GM21381 (cell line): ENCODE measurements around the gene TXK.
A peak's percentile ranks its signal among the peaks of the same experiment; 100 is the strongest.
"Not testable (repeated sequence)": the region's sequence is repeated elsewhere in the genome, so short reads cannot be mapped to it uniquely, and the experiment has no call there.

Experiments used
- ATAC-seq: cut with Tn5 transposase; IDR thresholded peaks from one replicate; pipeline ENCODE4 v1.9.1; 2021; ENCODE audit warnings: mild to moderate bottlenecking, moderate library complexity; ENCODE audit not compliant: unreplicated experiment

Gene TXK

DNA sequence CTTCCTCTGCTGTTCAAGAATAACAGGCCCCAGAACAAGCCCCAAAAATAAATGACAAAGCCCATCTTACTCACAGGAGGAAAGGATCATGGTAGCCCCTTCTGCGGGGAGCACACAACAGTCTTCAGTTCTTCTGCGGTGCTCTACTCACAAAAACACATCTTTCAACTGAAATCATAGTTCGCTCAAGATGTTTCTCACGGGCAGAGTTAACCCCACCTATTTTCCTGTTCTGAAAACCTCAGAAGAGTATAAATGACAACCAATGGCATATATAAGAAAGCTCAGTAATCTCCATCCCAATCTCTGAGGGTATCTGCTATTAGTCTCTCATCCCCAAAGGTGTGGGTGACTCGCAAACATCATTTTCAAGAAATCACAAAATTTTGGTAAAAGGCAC lies at the start of gene TXK:
Gene TXK (minus strand): TSS at position 170 of the 400 bp plus-strand sequence. CDS start 80 bp downstream, at position 90.
- ATAC-seq, result no peak

- no peak for ATAC-seq
These were observed 46.2 kb upstream of the TXK start for GRCh38 chr4:48180234-48180633.

DNA sequence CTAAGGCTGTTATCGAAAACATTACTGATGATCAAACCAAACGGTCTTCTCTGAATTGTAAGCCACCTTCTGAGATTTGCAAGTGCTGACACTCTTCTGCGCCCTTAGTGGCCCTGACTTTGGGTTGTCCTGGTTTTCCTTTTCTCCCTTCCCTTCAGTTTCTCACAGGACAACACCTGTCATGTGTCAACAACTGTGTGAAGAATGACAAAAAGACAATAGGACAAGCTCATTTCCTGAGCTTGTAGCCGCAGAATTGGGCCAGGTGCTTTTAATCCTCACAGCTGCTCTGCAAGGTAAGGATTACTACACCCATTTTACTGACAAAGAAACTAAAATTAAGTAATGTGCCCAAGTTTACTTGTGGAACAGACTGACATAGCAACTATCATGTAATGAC lies 44.9 kb upstream of the TXK start:
- no peak for ATAC-seq

DNA sequence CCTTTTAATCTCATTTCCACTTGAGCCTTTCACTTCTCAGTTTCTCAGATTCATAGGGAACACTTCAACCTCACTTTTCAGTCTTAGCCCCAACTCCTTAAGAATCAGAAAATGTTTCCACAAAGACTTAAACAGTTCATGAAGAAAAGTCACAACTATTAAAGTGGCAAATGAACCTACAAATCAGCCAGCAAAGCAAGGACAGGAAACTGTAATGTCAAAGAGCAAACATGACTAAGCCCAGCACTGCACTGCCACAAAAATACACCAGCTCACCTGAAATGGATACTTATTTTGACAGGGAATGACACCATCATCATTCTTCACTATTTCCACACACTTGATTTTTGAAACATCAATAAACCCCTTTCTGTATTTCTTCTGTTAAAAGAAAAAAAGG lies 41.8 kb upstream of the TXK start:
- ATAC-seq, result no peak

- no peak for ATAC-seq
These were observed 41.3 kb upstream of the TXK start for GRCh38 chr4:48175328-48175727.

DNA sequence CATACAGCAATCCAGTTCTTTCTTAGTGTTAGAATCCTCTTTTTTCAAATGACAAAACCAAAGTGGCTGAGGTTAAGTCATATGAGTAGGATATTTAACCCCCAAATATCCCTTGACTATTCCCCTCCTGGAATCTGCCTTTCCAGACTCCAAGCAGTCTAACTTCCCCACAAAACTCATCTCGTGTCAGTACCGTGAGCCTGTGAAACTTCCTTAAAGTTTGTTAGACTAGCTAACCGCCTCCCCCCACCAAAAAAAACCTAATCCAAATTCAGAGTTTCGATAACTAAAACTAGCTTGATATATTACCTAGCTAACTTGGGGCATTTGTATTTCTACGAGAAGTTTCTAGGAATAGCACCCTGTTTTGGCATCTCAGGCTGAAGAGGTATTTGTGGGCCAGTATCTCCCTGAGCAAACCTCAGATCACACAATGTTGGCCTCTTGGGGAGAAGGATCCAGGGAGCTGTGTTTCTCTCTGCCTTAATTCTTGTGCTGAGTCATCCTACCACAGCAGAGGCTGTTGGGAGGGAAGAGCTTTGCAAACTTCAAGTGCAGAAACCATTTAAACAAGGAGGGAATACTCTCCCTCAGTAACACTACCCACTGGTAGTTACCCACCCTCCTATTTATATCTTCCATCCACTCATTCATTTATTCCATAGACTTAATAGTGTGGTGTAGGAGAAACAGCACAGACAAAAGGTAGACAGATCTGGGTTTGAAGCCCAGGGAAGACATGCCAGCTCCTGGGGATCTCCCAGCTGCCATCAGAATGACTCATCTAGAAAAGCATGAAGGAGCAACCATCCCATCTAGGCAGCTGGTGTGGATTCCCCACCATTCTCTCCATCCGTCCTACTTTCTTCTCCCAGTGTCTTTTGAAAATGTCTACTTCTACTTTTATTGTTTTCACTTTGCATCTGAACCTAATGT lies 39.3 kb upstream of the TXK start:
- ATAC-seq, result peak; percentile 57

DNA sequence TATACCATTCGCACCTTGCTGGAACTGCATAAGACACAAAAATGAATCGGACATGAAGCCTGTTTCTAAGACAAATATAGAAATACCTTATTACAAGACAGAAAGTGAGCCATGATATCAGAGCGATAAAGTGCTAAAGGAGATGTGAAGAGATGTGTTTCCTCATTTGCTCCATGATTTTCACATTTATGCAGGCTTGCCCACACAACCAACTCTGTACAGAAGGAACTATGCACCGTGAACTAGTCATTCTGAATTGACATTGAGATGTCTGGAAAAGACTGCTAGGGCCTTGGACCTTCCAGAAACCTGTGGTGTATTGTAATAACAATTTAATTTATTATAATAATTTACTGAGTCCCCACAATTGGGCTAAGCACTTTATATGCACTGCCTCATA lies 38.6 kb upstream of the TXK start:
- no peak for ATAC-seq

- ATAC-seq, result no peak
These were observed 35.6 kb upstream of the TXK start for GRCh38 chr4:48169636-48170035.

DNA sequence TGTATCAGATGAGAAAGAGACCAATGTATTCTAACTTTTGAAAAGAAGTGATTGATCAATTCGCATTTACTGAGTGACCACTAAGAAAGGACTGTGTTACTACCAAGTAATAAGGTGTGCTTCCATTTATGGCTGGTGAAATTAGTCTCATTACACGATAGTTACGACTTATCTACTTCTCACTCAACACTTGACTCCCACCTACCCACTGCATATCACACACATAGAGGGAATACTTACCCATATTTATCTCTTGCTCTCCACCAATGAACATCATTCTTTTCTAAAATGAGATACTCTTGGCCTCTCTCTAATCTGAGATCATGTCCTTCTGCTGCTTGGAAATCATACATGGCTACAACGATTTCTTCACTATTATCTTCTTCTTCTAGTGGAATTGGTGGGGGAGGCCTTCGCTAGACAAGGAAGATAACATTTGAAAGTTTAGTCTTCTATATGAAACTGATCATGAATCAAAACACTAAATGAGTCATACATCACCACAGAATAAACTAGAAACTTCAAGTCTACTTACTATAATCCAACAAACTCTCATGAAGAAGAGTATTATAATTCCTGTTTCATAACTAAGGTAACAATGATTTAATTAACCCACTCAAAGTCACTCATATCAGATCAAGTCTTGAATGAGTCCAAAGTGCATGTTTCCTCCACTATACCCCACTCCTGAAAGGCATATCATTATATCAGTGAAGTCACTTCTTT lies 33.7 kb upstream of the TXK start:
- no peak for ATAC-seq

DNA sequence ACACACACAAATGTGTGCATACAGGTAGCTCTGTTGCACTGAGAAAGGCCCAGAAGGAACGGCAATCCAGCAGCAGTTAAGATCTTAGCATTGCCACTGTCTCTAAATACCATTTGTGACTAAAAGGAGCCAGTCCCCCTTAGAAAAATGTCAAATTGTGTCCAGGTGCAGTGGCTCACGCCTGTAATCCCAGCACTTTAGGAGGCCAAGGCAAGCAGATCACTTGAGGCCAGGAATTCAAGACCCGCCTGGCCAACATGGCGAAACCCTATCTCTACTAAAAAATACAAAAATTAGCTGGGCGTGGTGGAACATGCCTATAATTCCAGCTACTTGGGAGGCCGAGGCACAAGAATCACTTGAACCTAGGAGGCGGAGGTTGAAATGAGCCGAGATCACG lies 30.5 kb upstream of the TXK start:
- ATAC-seq, result not testable (repeated sequence)

- no peak for ATAC-seq
These were observed 29.7 kb upstream of the TXK start for GRCh38 chr4:48163746-48164145.

GRCh38 chr4:48162162-48162561 lies 28.1 kb upstream of the TXK start:
- ATAC-seq, result no peak

DNA sequence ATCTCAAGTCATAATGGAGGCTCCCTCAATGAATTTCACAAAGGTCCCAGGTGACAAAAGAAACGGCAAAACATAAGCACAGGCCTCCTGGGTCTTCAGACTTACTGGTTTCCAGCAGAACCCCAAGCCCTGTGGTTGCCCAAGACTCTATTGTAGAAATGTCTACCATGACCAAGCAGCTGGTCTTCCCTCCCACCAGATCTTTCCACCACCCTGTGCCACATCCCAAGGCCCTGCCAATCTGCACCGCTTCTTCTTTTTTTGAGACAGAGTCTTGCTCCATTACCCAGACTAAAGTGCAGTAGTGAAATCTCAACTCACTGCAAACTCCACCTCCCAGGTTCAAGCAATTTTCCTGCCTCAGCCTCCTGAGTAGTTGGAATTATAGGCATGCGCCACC lies 23.2 kb upstream of the TXK start:
- ATAC-seq, result no peak

DNA sequence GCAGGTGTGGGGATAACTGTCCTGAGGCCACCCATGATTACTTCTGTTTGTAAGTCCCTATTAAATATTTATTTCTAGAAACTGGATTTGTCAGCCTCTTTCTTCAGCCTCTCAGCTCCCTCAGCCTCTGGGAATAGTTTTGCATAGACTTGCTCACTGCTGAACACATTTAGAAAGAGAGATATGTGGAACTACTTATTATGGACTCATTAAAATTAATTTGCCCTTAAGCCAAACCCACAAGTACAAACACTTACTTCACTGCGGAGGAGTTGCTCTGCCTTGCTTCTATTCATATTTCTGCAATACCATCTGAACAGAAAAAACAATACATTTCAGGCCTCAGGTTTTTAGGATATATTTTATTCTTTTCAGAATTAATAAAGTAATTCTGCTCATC lies 22.4 kb upstream of the TXK start:
- no peak for ATAC-seq

GRCh38 chr4:48153791-48154550 lies 19.9 kb upstream of the TXK start:
- peak; percentile 62 for ATAC-seq

GRCh38 chr4:48152259-48152658 lies 18.2 kb upstream of the TXK start:
- ATAC-seq, result no peak

DNA sequence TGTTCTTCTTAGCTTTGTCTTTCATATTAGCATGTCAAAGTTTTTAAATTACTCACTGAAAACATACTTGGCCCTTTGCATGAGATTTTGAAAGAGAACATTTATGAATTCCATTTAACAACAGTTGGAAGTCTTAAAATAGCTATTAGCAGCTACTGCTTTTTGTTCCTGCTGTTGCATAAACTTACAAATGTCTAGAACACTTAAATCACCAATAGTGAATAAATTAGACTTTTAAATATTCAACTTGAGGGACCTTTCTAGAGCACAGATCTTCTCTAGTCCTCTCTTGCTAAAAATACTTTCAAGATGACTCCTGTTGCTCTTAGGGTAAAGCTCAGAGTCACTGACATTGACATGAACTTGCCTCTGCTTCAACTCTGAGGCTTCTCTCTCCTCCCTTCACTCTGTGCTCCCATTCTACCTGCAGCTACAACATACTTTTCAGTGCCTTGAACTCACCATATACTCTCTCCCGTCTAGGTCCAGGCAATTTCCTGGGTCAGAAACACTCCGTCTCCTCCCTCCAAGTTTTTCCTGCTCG lies 15.8 kb upstream of the TXK start:
- no peak for ATAC-seq

DNA sequence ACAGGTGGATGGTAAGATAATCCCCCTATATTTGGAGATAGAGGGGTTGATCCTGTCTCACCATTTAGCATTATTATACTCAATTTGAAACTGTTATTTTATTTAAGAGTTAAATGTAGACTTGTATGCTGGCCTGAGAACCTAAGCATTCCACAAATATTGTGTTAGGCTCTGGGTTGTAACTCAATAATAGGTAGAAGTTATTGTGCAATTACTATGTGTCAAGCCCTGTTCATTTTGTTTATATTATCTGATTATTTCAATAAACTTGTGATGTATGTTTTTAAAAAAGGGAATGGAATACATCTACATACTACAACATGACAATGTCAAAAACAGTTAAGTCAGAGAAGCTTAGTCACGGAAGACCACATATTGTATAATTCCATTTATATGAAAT lies 13.6 kb upstream of the TXK start:
- ATAC-seq, result no peak

- no peak for ATAC-seq
These were observed 7.0 kb upstream of the TXK start for GRCh38 chr4:48141048-48141447.

GRCh38 chr4:48139691-48140090 lies 5.6 kb upstream of the TXK start:
- no peak for ATAC-seq

DNA sequence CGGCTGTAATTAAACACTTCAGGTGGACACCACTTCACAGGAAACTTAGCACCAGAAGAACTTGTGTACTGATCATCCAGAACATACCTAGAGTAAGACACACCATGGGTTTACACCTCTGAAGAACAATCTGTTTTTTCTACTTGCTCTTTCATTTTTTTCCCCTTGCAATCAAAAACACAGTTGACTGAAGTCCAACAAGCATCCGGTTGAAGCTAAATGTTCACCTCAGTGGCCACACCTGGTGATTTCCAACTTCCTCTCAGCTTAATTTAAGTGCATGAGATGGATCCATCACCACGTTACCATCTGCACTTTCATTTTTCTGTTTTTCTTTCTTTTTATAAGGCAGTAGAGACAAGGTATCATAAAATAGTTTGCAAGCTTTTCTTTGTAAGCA lies 4.9 kb upstream of the TXK start:
- ATAC-seq, result peak; percentile 84
